ENCODE data around the gene JHY. TPM values are rescaled to one million over a fixed set of nuclear protein-coding genes. Genes with fewer than 3 reads are reported as not detected.

The JHY gene
- total and polyA plus RNA-seq, 7 donors = 0.11 to 0.97 (median 0.19) TPM

GRCh38 chr11:122864386-122865115, 18.0 kb upstream of the JHY start:
- no peaks in the 10 kb centered on the region for H3K36me3 ChIP-seq (ENCODE audit: insufficient read depth in 1 of 2, low read depth in 1 of 2)
- H3K9me3 ChIP-seq = no peaks in the 10 kb centered on the region
- no peaks in the 10 kb centered on the region for H3K4me1 ChIP-seq
- DNase-seq (no peak), ATAC-seq (no peak)
- intact Hi-C loops (cut with DNase I) = loop anchor here in 1 of 2 donors (10.0 kb wide), 1 partner anchor 160 kb away; no protein-coding TSS in a partner anchor
- no peak overlapping the region for H3K27ac ChIP-seq
- peaks cover 3 to 12% (median 5%) of the 10 kb centered on the region in 3 donors for H3K27me3 ChIP-seq (ENCODE audit: insufficient read depth in 3 of 3, low read length in 2 of 3)
- 81 to 90% (median 81%) methylated on average over 7 of the region's 7 CpGs for whole genome bisulfite sequencing, 3 donors
- no peak for TF ChIP-seq CTCF (IDR thresholded peaks at IDR 0.05)
- H3K4me3 ChIP-seq = no peak overlapping the region

- 82 to 86% (median 85%) methylated on average over 6 of the region's 6 CpGs for WGBS, 3 donors
- intact Hi-C loops (cut with DNase I) = loop anchor here in 1 of 2 donors (10.0 kb wide), 1 partner anchor 155 kb away; no protein-coding TSS in a partner anchor
Observed at GRCh38 chr11:122869622-122870021, 12.9 kb upstream of the JHY start.

DNA sequence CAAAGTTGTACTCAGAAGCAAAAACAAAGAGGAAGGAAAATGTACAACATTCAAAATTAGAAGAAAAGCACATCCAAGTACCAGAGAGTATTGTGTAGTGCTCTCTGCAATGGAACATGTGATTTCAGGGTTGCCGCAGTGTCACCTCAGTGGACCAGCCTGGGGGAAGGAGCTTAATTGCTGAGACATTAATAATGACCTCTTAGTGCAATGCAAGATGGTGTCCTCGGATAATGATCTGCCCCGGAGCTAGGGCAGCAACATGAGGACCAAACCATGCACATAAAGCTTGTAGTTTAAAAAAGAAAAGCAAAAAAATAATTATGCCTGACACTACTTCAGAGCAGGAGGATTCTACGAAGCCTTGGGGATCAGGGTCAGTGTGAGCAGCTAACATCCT, 11.3 kb upstream of the JHY start:
- Histone ChIP-seq H3K4me3 (no peak overlapping the region), H3K36me3 (ENCODE audit: insufficient read depth in 1 of 2, low read depth in 1 of 2) (no peaks in the 10 kb centered on the region), H3K27ac (no peak overlapping the region), H3K27me3 (ENCODE audit: insufficient read depth in 3 of 3, low read length in 2 of 3) (peaks cover 0 to 3% (median 0%) of the 10 kb centered on the region in 3 donors), H3K9me3 (no peaks in the 10 kb centered on the region), H3K4me1 (no peaks in the 10 kb centered on the region)
- intact Hi-C loops (cut with DNase I) = no loop called here
- no peak for TF ChIP-seq CTCF (IDR thresholded peaks at IDR 0.05)
- WGBS, 3 donors = 85 to 87% (median 87%) methylated on average over 4 of the region's 4 CpGs
- DNase-seq = no peak
- no peak for ATAC-seq

More at GRCh38 chr11:122869622-122870021, 12.9 kb upstream of the JHY start:
- peaks cover 0 to 8% (median 3%) of the 10 kb centered on the region in 3 donors for H3K27me3 ChIP-seq (ENCODE audit: insufficient read depth in 3 of 3, low read length in 2 of 3)
- ATAC-seq = no peak
- H3K9me3 ChIP-seq = no peaks in the 10 kb centered on the region
- no peak for TF ChIP-seq CTCF (IDR thresholded peaks at IDR 0.05)
- no peak overlapping the region for H3K27ac ChIP-seq
- no peaks in the 10 kb centered on the region for H3K4me1 ChIP-seq
- no peak overlapping the region for H3K4me3 ChIP-seq
- H3K36me3 ChIP-seq (ENCODE audit: insufficient read depth in 1 of 2, low read depth in 1 of 2) = no peaks in the 10 kb centered on the region
- no peak for DNase-seq

GRCh38 chr11:122872046-122872445, 10.5 kb upstream of the JHY start:
- ATAC-seq = no peak
- Histone ChIP-seq H3K36me3 (ENCODE audit: insufficient read depth in 1 of 2, low read depth in 1 of 2) (no peaks in the 10 kb centered on the region), H3K27ac (no peak overlapping the region), H3K4me3 (no peak overlapping the region), H3K27me3 (ENCODE audit: insufficient read depth in 3 of 3, low read length in 2 of 3) (no peaks in the 10 kb centered on the region), H3K9me3 (no peaks in the 10 kb centered on the region), H3K4me1 (no peaks in the 10 kb centered on the region)
- no peak for DNase-seq
- 84 to 90% (median 86%) methylated on average over 3 of the region's 3 CpGs for WGBS, 3 donors
- TF ChIP-seq CTCF (IDR thresholded peaks at IDR 0.05) = no peak
- intact Hi-C loops (cut with DNase I) = no loop called here
